ENCODE measurements around the gene CCDC182.

The CCDC182 gene

GRCh38 chr17:57778306-57778705 is 33.2 kb upstream of the CCDC182 start:
- H3K27me3 ChIP-seq (ENCODE audit: control insufficient read depth in 5 of 5, insufficient read depth in 4 of 5, low read length in 5 of 5) = peaks cover 0 to 13% (median 4%) of the 10 kb centered on the region in 5 donors

GRCh38 chr17:57776366-57776765 is 31.3 kb upstream of the CCDC182 start:
- H3K4me1 ChIP-seq (ENCODE audit: control insufficient read depth in 5 of 5, insufficient read depth in 5 of 5, low read length in 5 of 5) = peaks cover 0 to 8% (median 0%) of the 10 kb centered on the region in 5 donors
- no peak overlapping the region for H3K27ac ChIP-seq (ENCODE audit: low read depth, low read length)
- H3K27me3 ChIP-seq (ENCODE audit: control insufficient read depth in 5 of 5, insufficient read depth in 4 of 5, low read length in 5 of 5) = peaks cover 0 to 3% (median 0%) of the 10 kb centered on the region in 5 donors
- no peaks in the 10 kb centered on the region for H3K36me3 ChIP-seq (ENCODE audit: control insufficient read depth in 5 of 5, insufficient read depth in 5 of 5, low read length in 5 of 5)
- no peak overlapping the region for H3K9ac ChIP-seq (ENCODE audit: low read length in 5 of 5)
- no peaks in the 10 kb centered on the region for H3K9me3 ChIP-seq (ENCODE audit: control insufficient read depth in 5 of 5, low read length in 5 of 5)
- no peak overlapping the region for H3K4me3 ChIP-seq (ENCODE audit: low read depth in 1 of 5, low read length in 5 of 5)

More at GRCh38 chr17:57778306-57778705, 33.2 kb upstream of the CCDC182 start:
- Histone ChIP-seq H3K4me3 (ENCODE audit: low read depth in 1 of 5, low read length in 5 of 5) (no peak overlapping the region), H3K27ac (ENCODE audit: low read depth, low read length) (no peak overlapping the region), H3K9ac (ENCODE audit: low read length in 5 of 5) (no peak overlapping the region), H3K36me3 (ENCODE audit: control insufficient read depth in 5 of 5, insufficient read depth in 5 of 5, low read length in 5 of 5) (no peaks in the 10 kb centered on the region), H3K9me3 (ENCODE audit: control insufficient read depth in 5 of 5, low read length in 5 of 5) (no peaks in the 10 kb centered on the region), H3K4me1 (ENCODE audit: control insufficient read depth in 5 of 5, insufficient read depth in 5 of 5, low read length in 5 of 5) (peaks cover 2 to 23% (median 13%) of the 10 kb centered on the region in 5 donors)

GRCh38 chr17:57774872-57775271 is 29.8 kb upstream of the CCDC182 start:
- no peak overlapping the region for H3K9ac ChIP-seq (ENCODE audit: low read length in 5 of 5)
- H3K4me3 ChIP-seq (ENCODE audit: low read depth in 1 of 5, low read length in 5 of 5) = no peak overlapping the region
- H3K27me3 ChIP-seq (ENCODE audit: control insufficient read depth in 5 of 5, insufficient read depth in 4 of 5, low read length in 5 of 5) = peaks cover 0 to 3% (median 0%) of the 10 kb centered on the region in 5 donors
- H3K4me1 ChIP-seq (ENCODE audit: control insufficient read depth in 5 of 5, insufficient read depth in 5 of 5, low read length in 5 of 5) = peaks cover 0 to 7% (median 0%) of the 10 kb centered on the region in 5 donors
- no peak overlapping the region for H3K27ac ChIP-seq (ENCODE audit: low read depth, low read length)
- no peaks in the 10 kb centered on the region for H3K9me3 ChIP-seq (ENCODE audit: control insufficient read depth in 5 of 5, low read length in 5 of 5)
- no peaks in the 10 kb centered on the region for H3K36me3 ChIP-seq (ENCODE audit: control insufficient read depth in 5 of 5, insufficient read depth in 5 of 5, low read length in 5 of 5)

GRCh38 chr17:57773557-57773956 is 28.5 kb upstream of the CCDC182 start:
- peaks cover 0 to 7% (median 0%) of the 10 kb centered on the region in 5 donors for H3K4me1 ChIP-seq (ENCODE audit: control insufficient read depth in 5 of 5, insufficient read depth in 5 of 5, low read length in 5 of 5)
- no peaks in the 10 kb centered on the region for H3K36me3 ChIP-seq (ENCODE audit: control insufficient read depth in 5 of 5, insufficient read depth in 5 of 5, low read length in 5 of 5)
- no peak overlapping the region for H3K4me3 ChIP-seq (ENCODE audit: low read depth in 1 of 5, low read length in 5 of 5)
- no peak overlapping the region for H3K9ac ChIP-seq (ENCODE audit: low read length in 5 of 5)
- no peak overlapping the region for H3K27ac ChIP-seq (ENCODE audit: low read depth, low read length)
- peaks cover 0 to 4% (median 0%) of the 10 kb centered on the region in 5 donors for H3K27me3 ChIP-seq (ENCODE audit: control insufficient read depth in 5 of 5, insufficient read depth in 4 of 5, low read length in 5 of 5)
- H3K9me3 ChIP-seq (ENCODE audit: control insufficient read depth in 5 of 5, low read length in 5 of 5) = no peaks in the 10 kb centered on the region

GRCh38 chr17:57772774-57773173 is 27.7 kb upstream of the CCDC182 start:
- Histone ChIP-seq H3K9me3 (ENCODE audit: control insufficient read depth in 5 of 5, low read length in 5 of 5) (no peaks in the 10 kb centered on the region), H3K9ac (ENCODE audit: low read length in 5 of 5) (no peak overlapping the region), H3K27me3 (ENCODE audit: control insufficient read depth in 5 of 5, insufficient read depth in 4 of 5, low read length in 5 of 5) (peaks cover 0 to 11% (median 3%) of the 10 kb centered on the region in 5 donors), H3K36me3 (ENCODE audit: control insufficient read depth in 5 of 5, insufficient read depth in 5 of 5, low read length in 5 of 5) (no peaks in the 10 kb centered on the region), H3K4me1 (ENCODE audit: control insufficient read depth in 5 of 5, insufficient read depth in 5 of 5, low read length in 5 of 5) (peaks cover 0 to 7% (median 0%) of the 10 kb centered on the region in 5 donors), H3K4me3 (ENCODE audit: low read depth in 1 of 5, low read length in 5 of 5) (no peak overlapping the region), H3K27ac (ENCODE audit: low read depth, low read length) (no peak overlapping the region)

- no peaks in the 10 kb centered on the region for H3K36me3 ChIP-seq (ENCODE audit: control insufficient read depth in 5 of 5, insufficient read depth in 5 of 5, low read length in 5 of 5)
- no peak overlapping the region for H3K9ac ChIP-seq (ENCODE audit: low read length in 5 of 5)
- H3K4me1 ChIP-seq (ENCODE audit: control insufficient read depth in 5 of 5, insufficient read depth in 5 of 5, low read length in 5 of 5) = no peaks in the 10 kb centered on the region
- H3K9me3 ChIP-seq (ENCODE audit: control insufficient read depth in 5 of 5, low read length in 5 of 5) = no peaks in the 10 kb centered on the region
- no peak overlapping the region for H3K27ac ChIP-seq (ENCODE audit: low read depth, low read length)
- no peak overlapping the region for H3K4me3 ChIP-seq (ENCODE audit: low read depth in 1 of 5, low read length in 5 of 5)
- H3K27me3 ChIP-seq (ENCODE audit: control insufficient read depth in 5 of 5, insufficient read depth in 4 of 5, low read length in 5 of 5) = peaks cover 0 to 12% (median 6%) of the 10 kb centered on the region in 5 donors
Measured at GRCh38 chr17:57767561-57767960, 22.5 kb upstream of the CCDC182 start.

- Histone ChIP-seq H3K9ac (ENCODE audit: low read length in 5 of 5) (no peak overlapping the region), H3K4me1 (ENCODE audit: control insufficient read depth in 5 of 5, insufficient read depth in 5 of 5, low read length in 5 of 5) (no peaks in the 10 kb centered on the region), H3K27ac (ENCODE audit: low read depth, low read length) (no peak overlapping the region), H3K36me3 (ENCODE audit: control insufficient read depth in 5 of 5, insufficient read depth in 5 of 5, low read length in 5 of 5) (no peaks in the 10 kb centered on the region), H3K4me3 (ENCODE audit: low read depth in 1 of 5, low read length in 5 of 5) (no peak overlapping the region), H3K9me3 (ENCODE audit: control insufficient read depth in 5 of 5, low read length in 5 of 5) (no peaks in the 10 kb centered on the region), H3K27me3 (ENCODE audit: control insufficient read depth in 5 of 5, insufficient read depth in 4 of 5, low read length in 5 of 5) (peaks cover 9 to 19% (median 16%) of the 10 kb centered on the region in 5 donors)
Measured at GRCh38 chr17:57766318-57766943, 21.3 kb upstream of the CCDC182 start.

GRCh38 chr17:57762452-57763395 is 17.6 kb upstream of the CCDC182 start:
- Histone ChIP-seq H3K9ac (ENCODE audit: low read length in 5 of 5) (no peak overlapping the region), H3K9me3 (ENCODE audit: control insufficient read depth in 5 of 5, low read length in 5 of 5) (no peaks in the 10 kb centered on the region), H3K27ac (ENCODE audit: low read depth, low read length) (no peak overlapping the region), H3K4me1 (ENCODE audit: control insufficient read depth in 5 of 5, insufficient read depth in 5 of 5, low read length in 5 of 5) (no peaks in the 10 kb centered on the region), H3K4me3 (ENCODE audit: low read depth in 1 of 5, low read length in 5 of 5) (no peak overlapping the region), H3K36me3 (ENCODE audit: control insufficient read depth in 5 of 5, insufficient read depth in 5 of 5, low read length in 5 of 5) (no peaks in the 10 kb centered on the region), H3K27me3 (ENCODE audit: control insufficient read depth in 5 of 5, insufficient read depth in 4 of 5, low read length in 5 of 5) (peaks cover 7 to 23% (median 11%) of the 10 kb centered on the region in 5 donors)

GRCh38 chr17:57761887-57762286 is 16.8 kb upstream of the CCDC182 start:
- Histone ChIP-seq H3K9ac (ENCODE audit: low read length in 5 of 5) (no peak overlapping the region), H3K4me1 (ENCODE audit: control insufficient read depth in 5 of 5, insufficient read depth in 5 of 5, low read length in 5 of 5) (no peaks in the 10 kb centered on the region), H3K9me3 (ENCODE audit: control insufficient read depth in 5 of 5, low read length in 5 of 5) (no peaks in the 10 kb centered on the region), H3K27me3 (ENCODE audit: control insufficient read depth in 5 of 5, insufficient read depth in 4 of 5, low read length in 5 of 5) (peaks cover 7 to 25% (median 11%) of the 10 kb centered on the region in 5 donors), H3K4me3 (ENCODE audit: low read depth in 1 of 5, low read length in 5 of 5) (no peak overlapping the region), H3K36me3 (ENCODE audit: control insufficient read depth in 5 of 5, insufficient read depth in 5 of 5, low read length in 5 of 5) (no peaks in the 10 kb centered on the region), H3K27ac (ENCODE audit: low read depth, low read length) (no peak overlapping the region)

- H3K4me3 ChIP-seq (ENCODE audit: low read depth in 1 of 5, low read length in 5 of 5) = no peak overlapping the region
- H3K4me1 ChIP-seq (ENCODE audit: control insufficient read depth in 5 of 5, insufficient read depth in 5 of 5, low read length in 5 of 5) = no peaks in the 10 kb centered on the region
- no peak overlapping the region for H3K27ac ChIP-seq (ENCODE audit: low read depth, low read length)
- H3K27me3 ChIP-seq (ENCODE audit: control insufficient read depth in 5 of 5, insufficient read depth in 4 of 5, low read length in 5 of 5) = peaks cover 11 to 28% (median 13%) of the 10 kb centered on the region in 5 donors
- H3K9me3 ChIP-seq (ENCODE audit: control insufficient read depth in 5 of 5, low read length in 5 of 5) = no peaks in the 10 kb centered on the region
- no peaks in the 10 kb centered on the region for H3K36me3 ChIP-seq (ENCODE audit: control insufficient read depth in 5 of 5, insufficient read depth in 5 of 5, low read length in 5 of 5)
- H3K9ac ChIP-seq (ENCODE audit: low read length in 5 of 5) = no peak overlapping the region
Measured at GRCh38 chr17:57760046-57760445, 14.9 kb upstream of the CCDC182 start.

Data from subcutaneous abdominal adipose tissue (tissue), 5 donors.